Motor neuron (in vitro differentiated cells): ENCODE results near the gene VCX3B. TPM values are rescaled to one million over a fixed set of nuclear protein-coding genes. Genes with fewer than 3 reads are reported as not detected.
A peak's percentile ranks its signal among the peaks of the same experiment; 100 is the strongest.
"Not testable (repeated sequence)": the region's sequence is repeated elsewhere in the genome, so short reads cannot be mapped to it uniquely, and the experiment has no call there.

Experiments
- ATAC-seq, 8 experiments: fragments of 200-7000 bp; cut with Tn5 transposase; replicated peaks in 6 of 8; 2 replicates each; pipeline ENCODE4 v1.8.0; 2021; ENCODE audit warnings: mild to moderate bottlenecking in 8 of 8, moderate library complexity in 8 of 8
- H3K27ac ChIP-seq, 2 donors: fragments of 250-450 bp; sonication (Bioruptor Pico); 2 replicates each; pipeline ENCODE4 v1.9.0; 2021; ENCODE audit warnings: antibody characterized with exemption in 2 of 2, mild to moderate bottlenecking in 2 of 2, moderate library complexity in 1 of 2
- H3K4me1 ChIP-seq, 2 donors: fragments of 250-450 bp; sonication (Bioruptor Pico); replicated peaks in 1 of 2; 2 replicates each; pipeline ENCODE4 v1.6.1; 2021; ENCODE audit warnings: antibody characterized with exemption in 2 of 2, mild to moderate bottlenecking in 2 of 2, moderate library complexity in 1 of 2
- H3K4me3 ChIP-seq, 5 donors: fragments of 250-450 bp; sonication (Bioruptor Pico); 2 replicates each; pipeline ENCODE4 v1.9.0; 2021; ENCODE audit warnings: antibody characterized with exemption in 5 of 5, mild to moderate bottlenecking in 5 of 5, moderate library complexity in 4 of 5
- WGBS, 10 experiments: fragments of 450-650 bp; shearing (Covaris generic); methylation state at CpG; one replicate each; pipeline ENCODE4 v1.0.0; 2022; 5-methylcytosine and 5-hydroxymethylcytosine counted together
- in situ Hi-C, 9 experiments: fragments of 400-800 bp; cut with MboI; loops; one replicate each; pipeline ENCODE4 v1.15.0; 2021; ENCODE audit warnings: low sequenced_read_pairs in 9 of 9, low pct_unique_long_range_greater_than_20kb in 2 of 9; ENCODE audit not compliant: unreplicated experiment in 9 of 9
- total RNA-seq, 8 experiments: library from RNA; unstranded; fragments of 300-600 nt; gene quantifications; 2 replicates each; pipeline versions ENCODE4 v1.2.3 to v1.2.4, GENCODE V29; 2022

VCX3B gene
- total RNA-seq = 1 to 10 TPM in 2 of 8 experiments, under 1 TPM in 3, not detected in 3; 0.36 to 1.7 (median 0.50) TPM

DNA sequence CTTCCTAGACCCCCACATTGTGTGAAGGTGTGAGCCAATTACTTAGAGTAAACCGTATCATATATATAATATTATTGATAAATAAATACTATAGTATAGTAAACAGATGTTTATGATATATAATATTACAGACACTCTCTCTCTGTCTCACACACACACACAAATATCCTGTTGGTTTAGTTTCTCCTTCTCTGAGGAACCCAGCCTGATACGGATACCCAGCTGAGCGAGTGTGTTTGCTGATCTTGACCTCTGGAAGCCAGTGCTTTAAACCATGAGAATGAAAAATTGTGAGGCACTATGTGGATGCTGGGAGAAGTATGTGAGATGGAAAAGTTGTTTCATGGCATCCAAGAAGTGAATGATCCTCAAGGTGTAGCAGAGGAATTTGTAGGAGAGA is at the start of gene VCX3B:
TSS of gene VCX3B (plus strand) at position 301 of the 400 bp plus-strand sequence. CDS start 621 bp downstream, outside the sequence.
- H3K4me1 ChIP-seq, in situ Hi-C loops, H3K4me3 ChIP-seq, H3K27ac ChIP-seq, ATAC-seq: not testable (repeated sequence)
- WGBS, 10 experiments = 17 to 100% (median 70%) methylated on average over 1 to 2 of the region's 3 CpGs; no CpG with 5 or more reads in 6 of the 10 experiments

DNA sequence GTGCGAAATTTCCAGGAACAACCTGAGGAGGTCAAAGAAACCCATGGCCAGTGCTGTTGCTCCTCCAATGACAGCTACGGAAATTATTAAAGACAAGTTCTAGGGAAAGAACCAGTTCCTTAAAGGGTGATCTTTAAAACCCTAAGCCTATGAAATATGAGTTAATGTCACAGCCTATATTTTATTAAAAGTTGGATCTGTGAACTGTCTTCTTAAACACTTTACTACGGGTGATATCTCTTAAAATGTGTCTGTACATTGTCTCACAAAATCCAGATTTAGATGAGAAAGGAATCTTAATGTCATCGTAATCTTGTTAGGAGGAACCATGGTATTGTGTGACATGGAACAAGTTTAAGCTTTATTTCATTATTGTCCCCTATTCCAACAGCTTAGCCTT is 46.3 kb upstream of the VCX3B start:
- Histone ChIP-seq H3K27ac (no peak overlapping the region), H3K4me3 (no peak overlapping the region), H3K4me1 (no peaks in the 10 kb centered on the region)
- WGBS, 10 experiments = 0 to 100% (median 87%) methylated on average over 1 to 3 of the region's 4 CpGs; no CpG with 5 or more reads in 4 of the 10 experiments
- in situ Hi-C loops = no loop called here
- no peak for ATAC-seq

DNA sequence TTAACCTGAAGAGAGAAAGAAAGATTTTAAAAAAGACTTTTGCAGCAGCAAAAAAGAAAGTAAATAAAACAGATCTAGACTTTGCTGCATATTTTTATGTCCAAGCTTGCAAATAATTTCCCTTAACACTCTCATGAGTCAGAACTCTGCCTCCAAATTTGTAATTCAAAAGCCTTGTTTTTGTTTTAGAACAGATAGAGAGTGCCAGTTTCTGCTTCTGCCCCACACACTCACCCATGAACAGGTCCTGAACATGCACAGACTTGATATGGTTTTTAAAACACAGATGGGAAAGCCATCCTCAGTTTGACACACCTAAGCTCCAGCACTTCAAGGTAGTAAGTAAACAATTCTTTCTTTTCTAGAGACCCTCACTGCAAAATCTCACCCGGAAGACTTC is 39.7 kb upstream of the VCX3B start:
- no peak overlapping the region for H3K27ac ChIP-seq
- no peak overlapping the region for H3K4me3 ChIP-seq
- H3K4me1 ChIP-seq = no peaks in the 10 kb centered on the region
- in situ Hi-C loops = no loop called here
- WGBS, 10 experiments = no CpG with 5 or more reads among the region's 1 CpG
- peak in 3 of 8 experiments; percentile 52 to 92 (median 74) for ATAC-seq

DNA sequence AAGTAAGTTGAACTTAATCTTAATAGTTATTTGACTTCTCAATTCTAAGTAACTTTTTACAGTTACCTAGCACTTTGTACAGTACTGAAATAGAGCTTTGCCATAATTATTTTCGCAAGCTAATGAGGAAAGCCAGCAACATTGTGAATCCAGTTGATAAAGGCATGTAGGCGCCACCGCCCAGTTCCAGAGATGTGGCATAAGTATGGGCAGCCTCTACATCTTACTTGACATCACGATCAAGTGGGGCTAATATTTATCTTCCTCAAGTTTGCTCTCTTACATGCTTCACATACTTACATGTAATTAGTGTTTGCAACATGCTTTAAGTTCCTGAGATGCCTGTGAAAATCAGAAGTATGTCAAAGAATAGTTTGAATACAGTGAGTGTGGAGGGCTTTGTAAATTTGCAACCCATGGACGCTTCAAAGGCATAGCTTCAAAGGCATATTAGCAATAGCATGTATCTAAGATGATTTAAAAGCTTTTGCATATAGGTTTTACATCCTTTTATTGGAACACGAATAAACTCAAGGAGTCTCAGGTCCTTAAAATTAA is 34.9 kb upstream of the VCX3B start:
- Histone ChIP-seq H3K4me1 (no peaks in the 10 kb centered on the region), H3K4me3 (no peak overlapping the region), H3K27ac (no peak overlapping the region)
- ATAC-seq = no peak
- in situ Hi-C loops = no loop called here
- 0 to 100% (median 50%) methylated on average over 1 to 6 of the region's 6 CpGs; no CpG with 5 or more reads in 3 of the 10 experiments for whole genome bisulfite sequencing, 10 experiments

DNA sequence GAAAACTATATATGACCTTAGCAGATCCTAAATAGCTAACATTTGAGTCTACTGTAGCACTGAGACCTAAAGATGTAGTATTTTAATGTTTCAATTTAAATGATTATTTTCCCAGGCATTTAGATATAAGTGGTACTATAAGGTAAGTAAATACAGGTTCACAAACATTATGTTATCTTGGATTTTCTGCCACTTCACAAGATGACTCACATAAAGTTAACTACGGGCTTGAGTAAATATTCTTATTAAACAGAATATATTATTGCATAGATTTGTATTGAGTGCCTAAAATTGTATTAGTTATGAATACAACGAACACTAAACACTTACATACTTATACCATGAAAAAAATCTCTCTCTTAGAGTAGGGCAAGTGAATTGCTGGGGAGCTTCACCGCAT is 34.2 kb upstream of the VCX3B start:
- no peak overlapping the region for H3K27ac ChIP-seq
- in situ Hi-C loops = no loop called here

DNA sequence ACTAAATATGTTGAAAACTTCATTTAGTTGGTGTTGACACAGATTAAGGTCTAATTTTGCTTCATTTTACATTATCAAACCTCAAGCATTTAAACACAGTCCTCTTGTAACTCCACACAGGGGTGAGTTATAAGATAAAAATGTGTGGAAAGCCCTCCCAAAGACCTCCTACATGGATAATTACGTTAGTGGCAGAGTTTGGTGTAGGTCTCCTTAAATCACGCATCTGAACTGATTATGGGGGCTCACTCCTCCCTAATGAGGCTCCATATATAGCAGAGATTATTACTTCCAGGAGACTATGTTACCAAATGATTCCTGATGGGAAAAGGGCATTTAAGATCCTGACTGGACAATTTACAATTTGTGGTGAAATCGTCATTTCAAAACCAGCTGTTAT is 32.2 kb upstream of the VCX3B start:
- Histone ChIP-seq H3K4me3 (no peak overlapping the region), H3K4me1 (no peaks in the 10 kb centered on the region), H3K27ac (no peak overlapping the region)
- no peak for ATAC-seq
- in situ Hi-C loops = no loop called here
- WGBS, 10 experiments = 13 to 100% (median 73%) methylated on average over 1 to 3 of the region's 3 CpGs; no CpG with 5 or more reads in 6 of the 10 experiments

More for the DNA sequence above, 34.2 kb upstream of the VCX3B start:
- H3K4me3 ChIP-seq = no peak overlapping the region
- H3K4me1 ChIP-seq = no peaks in the 10 kb centered on the region
- WGBS, 10 experiments = 0 to 80% (median 30%) methylated on average over 1 to 2 of the region's 3 CpGs; no CpG with 5 or more reads in 7 of the 10 experiments
- no peak for ATAC-seq

DNA sequence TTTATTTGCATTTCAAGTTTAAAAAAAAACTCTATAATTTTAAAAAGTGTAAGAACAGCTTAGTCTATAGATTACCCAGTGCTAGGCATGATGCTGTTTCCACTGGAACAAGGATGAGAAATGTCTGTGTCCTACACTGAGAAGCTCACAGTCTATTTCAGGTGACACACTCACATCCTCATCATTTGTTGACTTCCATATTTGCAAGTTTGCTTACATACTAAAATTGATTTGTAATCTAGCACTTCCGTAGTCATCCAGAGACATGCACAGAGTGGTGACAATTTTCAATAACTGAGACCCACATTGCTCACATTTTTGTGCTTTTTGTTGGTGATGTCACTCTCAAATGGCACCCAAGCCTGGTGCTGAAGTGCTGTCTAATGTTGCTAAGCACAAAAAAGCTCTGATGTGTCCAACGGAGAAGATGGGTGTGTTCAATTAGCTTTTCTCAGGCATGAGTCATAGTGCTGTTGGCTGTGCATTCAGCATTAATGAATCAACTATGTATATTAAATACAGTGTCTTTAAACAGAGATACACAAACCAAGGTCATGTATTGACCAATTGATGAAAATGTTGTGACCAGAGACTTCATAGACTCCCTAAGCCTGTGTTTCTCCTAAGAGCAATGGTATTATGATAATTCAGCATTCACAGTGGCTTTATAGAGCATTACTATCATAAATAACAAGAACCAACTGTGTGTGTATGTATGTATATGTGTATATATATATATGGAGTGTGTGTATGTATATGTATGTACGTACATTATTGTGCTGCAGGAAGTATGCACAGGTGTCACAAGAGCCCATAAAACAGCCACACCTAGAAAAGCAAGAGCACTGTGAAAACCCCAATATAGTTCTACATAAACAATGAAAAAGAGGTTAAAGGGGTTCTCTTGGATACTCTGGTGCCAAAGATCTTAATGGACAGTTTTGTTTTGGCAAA is 31.2 kb upstream of the VCX3B start:
- Histone ChIP-seq H3K4me1 (no peaks in the 10 kb centered on the region), H3K4me3 (no peak overlapping the region), H3K27ac (no peak overlapping the region)
- in situ Hi-C loops = no loop called here
- 0 to 100% (median 86%) methylated on average over 1 to 3 of the region's 3 CpGs; no CpG with 5 or more reads in 5 of the 10 experiments for WGBS, 10 experiments
- peak; percentile 27 to 96 (median 85) for ATAC-seq

DNA sequence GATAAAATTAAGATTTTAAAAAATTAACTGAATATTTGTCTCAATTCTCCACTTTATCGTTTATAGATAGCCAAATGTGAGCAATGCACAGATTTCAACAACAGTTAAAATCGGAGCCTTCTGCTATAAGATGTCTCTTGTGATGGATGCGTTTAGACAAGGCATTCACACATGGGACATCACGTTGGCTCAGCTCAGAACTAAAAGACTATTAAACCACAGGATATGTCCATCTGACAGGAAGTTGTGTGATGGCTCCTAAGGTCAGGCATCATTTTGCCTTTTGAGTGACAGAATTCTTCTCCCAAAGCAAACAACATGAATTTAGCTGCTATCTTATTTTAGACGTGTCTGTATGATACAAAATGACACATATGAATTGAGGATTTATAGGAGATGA is 17.3 kb upstream of the VCX3B start:
- Histone ChIP-seq H3K4me1 (no peaks in the 10 kb centered on the region), H3K4me3 (no peak overlapping the region), H3K27ac (no peak overlapping the region)
- in situ Hi-C loops = no loop called here
- ATAC-seq = no peak
- 0 to 100% (median 64%) methylated on average over 1 to 5 of the region's 5 CpGs; no CpG with 5 or more reads in 3 of the 10 experiments for WGBS, 10 experiments

DNA sequence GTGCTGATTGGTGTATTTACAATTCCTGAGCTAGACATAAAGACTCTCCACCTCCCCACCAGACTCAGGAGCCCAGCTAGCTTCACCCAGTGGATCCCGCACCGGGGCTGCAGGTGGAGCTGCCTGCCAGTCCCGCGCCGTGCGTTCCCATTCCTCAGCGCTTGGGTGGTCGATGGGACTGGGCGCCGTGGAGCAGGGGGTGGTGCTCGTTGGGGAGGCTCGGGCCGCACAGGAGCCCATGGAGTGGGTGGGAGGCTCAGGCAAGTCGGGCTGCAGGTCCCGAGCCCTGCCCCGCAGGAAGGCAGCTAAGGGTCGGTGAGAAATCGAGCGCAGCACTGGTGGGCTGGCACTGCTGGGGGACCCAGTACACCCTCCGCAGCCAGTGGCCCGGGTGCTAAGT is 12.3 kb upstream of the VCX3B start:
- H3K4me1 ChIP-seq, in situ Hi-C loops, H3K27ac ChIP-seq, ATAC-seq, H3K4me3 ChIP-seq: not testable (repeated sequence)
- WGBS, 10 experiments = no CpG with 5 or more reads among the region's 21 CpGs

DNA sequence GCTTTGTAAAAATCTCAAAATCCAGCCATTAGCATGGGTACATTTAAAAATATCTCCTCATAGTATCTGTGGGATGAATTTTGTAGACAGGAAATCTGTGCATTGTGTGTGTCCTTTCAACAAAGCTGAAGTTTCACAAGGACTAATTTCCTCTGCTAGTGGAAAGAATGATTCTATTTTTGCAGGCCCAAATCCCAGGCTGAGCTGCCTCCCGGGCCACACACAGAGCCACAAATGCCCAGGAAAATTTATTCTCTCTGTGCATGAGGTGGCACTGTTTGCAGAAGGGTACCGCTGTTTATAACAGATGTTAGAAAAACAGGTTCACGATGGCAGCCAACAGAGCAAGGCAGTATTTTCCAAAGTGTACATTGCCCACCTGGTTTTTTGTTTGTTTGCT is 11.0 kb upstream of the VCX3B start:
- no peak for ATAC-seq
- no peak overlapping the region for H3K27ac ChIP-seq
- in situ Hi-C loops = no loop called here
- no peak overlapping the region for H3K4me3 ChIP-seq
- WGBS, 10 experiments = 79 to 93% methylated on average over 2 to 3 of the region's 3 CpGs; no CpG with 5 or more reads in 8 of the 10 experiments
- no peaks in the 10 kb centered on the region for H3K4me1 ChIP-seq

DNA sequence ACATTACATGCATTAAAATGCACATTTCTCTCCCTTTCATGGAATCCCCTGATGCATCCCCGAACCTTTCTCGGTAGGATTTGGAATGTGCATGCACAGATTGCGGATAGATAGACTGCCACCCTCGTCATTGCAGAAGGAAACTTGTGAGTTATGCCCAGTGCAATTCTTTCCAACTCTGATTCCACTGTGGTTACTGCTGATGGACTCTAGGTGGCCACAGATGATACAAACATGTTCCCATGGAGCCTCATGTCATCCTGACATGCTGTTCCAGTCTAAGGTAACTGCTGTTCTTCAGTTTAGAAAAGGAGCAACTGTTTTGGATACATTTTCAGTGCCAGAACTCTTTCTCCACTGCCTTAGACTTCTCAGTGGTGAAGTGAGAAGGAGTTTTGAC is 9.1 kb upstream of the VCX3B start:
- H3K4me3 ChIP-seq = no peak overlapping the region
- ATAC-seq = peak in 1 of 8 experiments; percentile 58
- no peak overlapping the region for H3K27ac ChIP-seq
- 8 to 100% (median 86%) methylated on average over 1 to 4 of the region's 4 CpGs; no CpG with 5 or more reads in 6 of the 10 experiments for WGBS, 10 experiments
- no peaks in the 10 kb centered on the region for H3K4me1 ChIP-seq
- in situ Hi-C loops = no loop called here

DNA sequence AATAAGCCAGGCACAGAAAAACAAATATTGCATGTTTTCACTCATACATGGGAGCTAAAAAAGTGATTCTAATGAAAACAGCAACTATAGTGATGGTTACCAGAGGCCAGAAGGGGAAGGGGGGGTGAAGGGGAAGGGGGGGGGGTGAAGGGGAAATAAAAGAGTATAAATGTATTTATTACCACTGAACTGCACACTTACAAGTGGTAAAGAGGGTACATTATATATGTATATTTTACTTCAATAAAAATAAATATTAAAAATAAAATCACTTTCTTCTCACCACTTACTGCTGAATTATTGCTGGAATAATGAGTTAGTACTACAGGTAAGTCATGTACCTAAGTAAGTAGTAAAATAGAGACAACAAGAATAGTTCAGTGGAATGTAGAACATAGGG is 2.1 kb upstream of the VCX3B start:
- ATAC-seq = no peak
- Histone ChIP-seq H3K4me3 (no peak overlapping the region), H3K27ac (no peak overlapping the region), H3K4me1 (no peaks in the 10 kb centered on the region)
- in situ Hi-C loops = no loop called here

DNA sequence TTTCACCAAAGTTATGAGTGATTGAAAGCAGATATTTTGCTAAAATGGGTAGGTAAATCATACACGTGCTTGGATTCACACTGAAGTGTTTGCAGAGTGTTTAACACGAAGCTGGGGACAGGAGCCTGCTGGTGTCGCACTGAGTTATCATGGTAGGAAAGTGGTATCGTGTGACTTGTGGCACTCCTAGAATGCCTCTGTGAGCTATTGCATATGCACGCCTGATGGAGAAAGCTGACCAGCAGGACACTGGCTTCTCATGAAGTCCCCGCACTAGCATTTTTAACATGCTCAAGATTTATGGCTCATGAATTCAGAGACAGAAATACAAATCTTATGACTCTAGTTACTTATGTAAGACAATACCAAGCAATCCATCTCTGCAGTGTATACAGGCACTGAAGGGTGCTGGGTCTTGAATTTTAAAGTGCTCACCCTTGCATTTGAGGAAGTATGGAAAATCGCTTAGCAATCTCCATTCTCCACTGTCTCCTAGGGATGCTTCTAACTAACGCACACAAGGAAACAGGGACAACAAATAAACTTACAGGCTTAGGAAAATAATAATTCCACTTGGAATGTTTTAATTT is 19.8 kb downstream of the VCX3B start:
- H3K4me1 ChIP-seq = no peaks in the 10 kb centered on the region
- in situ Hi-C loops = no loop called here
- whole genome bisulfite sequencing, 10 experiments = 0 to 70% (median 44%) methylated on average over 1 to 7 of the region's 8 CpGs; no CpG with 5 or more reads in 4 of the 10 experiments
- no peak overlapping the region for H3K27ac ChIP-seq
- no peak overlapping the region for H3K4me3 ChIP-seq
- peak in 5 of 8 experiments; percentile 49 to 82 (median 71) for ATAC-seq
